GM12864 (cell line): ENCODE data around the gene SCGB1D1.

Experiments used
- DNase-seq: peaks from one replicate; pipeline ENCODE4 v3.0.0-alpha.2; 2011; ENCODE audit warnings: low read depth
- H3K4me3 ChIP-seq: 2 replicates; pipeline ENCODE4 v1.5.1; 2011; ENCODE audit warnings: mild to moderate bottlenecking, low read depth, low read length, control low read depth
- TF ChIP-seq, protein P1 (sequence below): IDR thresholded peaks from 2 replicates; pipeline ENCODE4 v1.5.1; 2011; ENCODE audit warnings: low read depth, mild to moderate bottlenecking, moderate library complexity, low read length, control low read depth, inconsistent platforms; ENCODE audit errors: missing control alignments

SCGB1D1 gene

GRCh38 chr11:62150887-62151736 lies 38.9 kb upstream of the SCGB1D1 start:
- no peak overlapping the region for H3K4me3 ChIP-seq
- TF ChIP-seq, protein P1, sequence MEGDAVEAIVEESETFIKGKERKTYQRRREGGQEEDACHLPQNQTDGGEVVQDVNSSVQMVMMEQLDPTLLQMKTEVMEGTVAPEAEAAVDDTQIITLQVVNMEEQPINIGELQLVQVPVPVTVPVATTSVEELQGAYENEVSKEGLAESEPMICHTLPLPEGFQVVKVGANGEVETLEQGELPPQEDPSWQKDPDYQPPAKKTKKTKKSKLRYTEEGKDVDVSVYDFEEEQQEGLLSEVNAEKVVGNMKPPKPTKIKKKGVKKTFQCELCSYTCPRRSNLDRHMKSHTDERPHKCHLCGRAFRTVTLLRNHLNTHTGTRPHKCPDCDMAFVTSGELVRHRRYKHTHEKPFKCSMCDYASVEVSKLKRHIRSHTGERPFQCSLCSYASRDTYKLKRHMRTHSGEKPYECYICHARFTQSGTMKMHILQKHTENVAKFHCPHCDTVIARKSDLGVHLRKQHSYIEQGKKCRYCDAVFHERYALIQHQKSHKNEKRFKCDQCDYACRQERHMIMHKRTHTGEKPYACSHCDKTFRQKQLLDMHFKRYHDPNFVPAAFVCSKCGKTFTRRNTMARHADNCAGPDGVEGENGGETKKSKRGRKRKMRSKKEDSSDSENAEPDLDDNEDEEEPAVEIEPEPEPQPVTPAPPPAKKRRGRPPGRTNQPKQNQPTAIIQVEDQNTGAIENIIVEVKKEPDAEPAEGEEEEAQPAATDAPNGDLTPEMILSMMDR, result no peak
- DNase-seq, result no peak

DNA sequence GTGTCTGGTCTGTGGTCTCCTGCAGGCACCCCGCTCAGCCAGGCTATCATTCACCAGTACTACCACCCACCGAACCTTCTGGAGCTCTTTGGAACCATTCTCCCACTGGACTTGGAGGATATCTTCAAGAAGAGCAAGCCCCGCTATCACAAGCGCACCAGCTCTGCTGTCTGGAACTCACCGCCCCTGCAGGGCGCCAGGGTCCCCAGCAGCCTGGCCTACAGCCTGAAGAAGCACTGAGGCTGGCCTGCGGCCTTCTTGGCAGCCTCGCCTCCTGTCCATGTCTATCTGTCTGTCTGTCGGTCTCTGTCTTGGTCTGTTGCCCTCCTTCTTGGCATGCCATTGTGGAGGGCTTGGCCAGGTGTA lies 38.3 kb upstream of the SCGB1D1 start:
- no peak overlapping the region for H3K4me3 ChIP-seq
- DNase-seq, result no peak
- TF ChIP-seq, protein P1, result no peak

GRCh38 chr11:62152245-62153086 lies 37.5 kb upstream of the SCGB1D1 start:
- H3K4me3 ChIP-seq, result no peak overlapping the region
- TF ChIP-seq, protein P1, result no peak
- no peak for DNase-seq

DNA sequence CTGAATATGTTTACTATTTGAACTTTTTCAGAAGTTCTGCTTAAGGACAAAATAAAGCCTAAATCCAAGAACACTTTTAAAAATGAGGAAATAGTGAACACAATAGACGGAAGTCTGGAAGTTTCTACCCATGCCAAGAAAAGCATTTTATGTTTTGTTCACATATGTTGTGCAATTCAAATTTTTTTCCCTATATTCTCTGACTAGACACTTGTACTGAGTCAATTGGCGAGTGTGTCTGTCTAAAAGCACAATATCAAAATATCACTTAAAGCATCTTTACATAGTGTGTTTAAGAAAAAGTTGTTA lies 37.0 kb upstream of the SCGB1D1 start:
- H3K4me3 ChIP-seq, result no peak overlapping the region
- TF ChIP-seq, protein P1, result no peak
- DNase-seq, result no peak

GRCh38 chr11:62153617-62154016 lies 36.4 kb upstream of the SCGB1D1 start:
- no peak overlapping the region for H3K4me3 ChIP-seq
- no peak for DNase-seq
- TF ChIP-seq, protein P1, result no peak

GRCh38 chr11:62157603-62158002 lies 32.4 kb upstream of the SCGB1D1 start:
- TF ChIP-seq, protein P1, result no peak
- H3K4me3 ChIP-seq, result no peak overlapping the region
- DNase-seq, result no peak
